Lower leg skin (tissue), 3 donors: Measurements from ENCODE around the gene FCER1G.

Experiments
- CTCF ChIP-seq, 3 donors: fragments of 450-650 bp; IDR thresholded peaks; one replicate each; pipeline ENCODE4 v1.5.1; 2016; ENCODE audit warnings: antibody characterized with exemption in 3 of 3, mild to moderate bottlenecking in 3 of 3, moderate library complexity in 2 of 3
- POLR2A ChIP-seq, 2 donors: fragments of 450-650 bp; IDR thresholded peaks; one replicate each; pipeline ENCODE4 v1.6.1; 2016 to 2017; ENCODE audit warnings: antibody characterized with exemption in 2 of 2, mild to moderate bottlenecking in 1 of 2, moderate library complexity in 1 of 2

DNA sequence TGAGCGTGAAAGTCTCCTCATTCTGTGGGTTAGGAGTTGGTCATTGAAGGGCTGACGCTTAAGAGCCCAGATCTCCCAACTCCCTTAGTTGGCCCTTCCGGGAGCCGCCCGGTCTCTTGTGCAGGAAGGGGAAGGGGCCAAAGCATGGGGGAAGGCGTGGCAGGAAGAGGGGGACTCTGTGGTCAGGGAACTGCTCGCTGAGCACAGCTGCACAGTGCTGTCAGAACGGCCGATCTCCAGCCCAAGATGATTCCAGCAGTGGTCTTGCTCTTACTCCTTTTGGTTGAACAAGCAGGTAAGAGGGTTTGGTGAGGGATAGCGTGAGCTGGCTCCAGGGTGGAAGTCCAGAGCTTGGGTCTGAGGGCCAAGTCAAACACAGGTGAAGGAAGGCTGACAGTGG lies at the start of gene FCER1G:
- TF ChIP-seq CTCF (IDR thresholded peaks at IDR 0.05): no peak
- TF ChIP-seq POLR2A (IDR thresholded peaks at IDR 0.05): peak in 1 of 2 donors; percentile 18
